ENCODE measurements around the gene BAIAP3. TPM values are rescaled to one million over a fixed set of nuclear protein-coding genes. Genes with fewer than 3 reads are reported as not detected.

Gene BAIAP3
- total RNA-seq, 1 experiment from 2014 or later = 6.8 TPM

DNA sequence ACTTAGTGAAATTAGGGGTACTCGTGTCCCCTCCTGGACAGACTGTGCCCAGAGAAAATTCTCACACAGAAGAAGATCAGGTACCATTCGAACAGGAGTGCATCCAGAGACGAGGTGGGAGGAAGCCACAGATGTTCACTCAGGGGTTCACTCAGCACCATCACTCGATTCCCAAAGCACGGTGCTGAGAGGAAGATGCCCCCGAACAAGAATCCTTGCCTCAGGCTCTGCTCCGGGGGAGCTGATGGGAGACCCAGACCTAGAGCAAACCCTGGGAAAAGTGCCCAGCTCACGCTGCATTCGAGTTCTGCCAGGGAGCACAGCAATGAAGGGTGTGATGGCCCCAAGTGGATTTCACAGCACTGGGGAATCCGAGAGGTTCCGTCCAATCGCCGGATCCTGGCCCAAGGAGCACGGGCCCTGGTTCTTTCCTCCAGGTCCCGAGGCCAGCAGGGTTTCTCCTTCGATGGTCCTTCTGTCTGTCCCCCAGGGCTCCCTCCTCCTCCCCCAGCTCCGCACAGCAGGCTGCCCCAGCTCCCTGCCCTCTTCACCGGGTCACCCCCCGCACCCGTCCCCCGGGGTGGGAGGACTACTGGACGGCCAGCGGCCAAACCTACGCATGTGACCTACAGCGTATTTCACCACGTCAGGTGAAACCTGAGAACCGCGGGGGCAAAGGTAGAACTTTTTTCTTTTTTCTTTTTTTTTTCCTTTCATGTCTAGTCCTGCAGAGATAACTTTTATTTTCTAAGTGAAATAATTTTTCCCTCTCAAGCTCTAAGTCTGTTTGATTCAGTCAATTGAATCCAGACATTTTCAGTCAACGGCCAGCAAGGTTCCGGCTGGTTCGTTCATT lies 34.2 kb upstream of the BAIAP3 start:
- Histone ChIP-seq H3K79me1 (ENCODE audit: insufficient read depth, low read depth, low read length, poor library complexity, severe bottlenecking) (no peaks in the 10 kb centered on the region), H2BK5ac (ENCODE audit: insufficient read length, low read length) (no peak overlapping the region), H3K23ac (ENCODE audit: insufficient read length, low read depth, low read length) (no peak overlapping the region), H4K5ac (ENCODE audit: insufficient read length, low read depth, low read length) (no peak overlapping the region), H4K91ac (ENCODE audit: insufficient read length, low read depth, low read length) (no peak overlapping the region), H3K4me2 (ENCODE audit: insufficient read depth, insufficient read length, low read length) (no peak overlapping the region), H3K79me2 (ENCODE audit: insufficient read depth, low read length) (no peaks in the 10 kb centered on the region), H2BK120ac (ENCODE audit: low read depth, low read length, poor library complexity, severe bottlenecking) (no peak overlapping the region), H2BK20ac (ENCODE audit: low read depth, low read length, poor library complexity, severe bottlenecking) (no peak overlapping the region), H4K8ac (replicated peaks; ENCODE audit: insufficient read length, low read depth, low read length) (no peak overlapping the region), H3K27me3 (ENCODE audit: insufficient read depth, low read length) (no peaks in the 10 kb centered on the region), H3K23me2 (ENCODE audit: insufficient read length, low read depth, low read length, poor library complexity, severe bottlenecking) (no peaks in the 10 kb centered on the region), H3K9me3 (ENCODE audit: control insufficient read depth, low read depth, low read length) (no peaks in the 10 kb centered on the region), H2BK12ac (ENCODE audit: insufficient read length, low read depth, low read length) (no peak overlapping the region), H3K4me1 (ENCODE audit: insufficient read depth, low read length) (peaks cover 2% of the 10 kb centered on the region; the same call in 1 of the 2 replicates), H3K18ac (ENCODE audit: insufficient read length, low read depth, low read length) (no peak overlapping the region), H3K27ac (ENCODE audit: insufficient read length, low read depth, low read length) (no peak overlapping the region), H3K9ac (ENCODE audit: extremely low read depth, insufficient read length, low read length) (no peak overlapping the region), H3K56ac (ENCODE audit: insufficient read length, low read depth, low read length) (no peak overlapping the region), H2AK5ac (ENCODE audit: insufficient read length, low read length) (no peak overlapping the region), H3K14ac (ENCODE audit: insufficient read depth, low read length) (no peak overlapping the region), H4K20me1 (ENCODE audit: control insufficient read depth, insufficient read depth, insufficient read length) (no peaks in the 10 kb centered on the region), H2BK15ac (ENCODE audit: low read depth, low read length) (no peak overlapping the region), H3T11ph (ENCODE audit: low read length) (no peak overlapping the region), H2AFZ (ENCODE audit: low read length) (no peak overlapping the region), H3K4ac (ENCODE audit: low read depth, low read length) (no peak overlapping the region)
- Mint-ChIP-seq H3K9me3 (peaks cover 0 to 4% of the 10 kb centered on the region in 2 experiments; a peak in 1 of 5 replicates), H3K36me3 (ENCODE audit: insufficient read depth in 1 of 3, low read depth in 3 of 3) (no peaks in the 10 kb centered on the region; a peak in 2 of 7 replicates), H3K4me1 (peaks cover 24 to 39% of the 10 kb centered on the region in 2 experiments), H3K27ac (no peak overlapping the region), H3K4me3 (no peak overlapping the region), H3K27me3 (ENCODE audit: low read depth) (peaks cover 32% of the 10 kb centered on the region)
- DNase-seq = no peak
- WGBS (ENCODE audit: extremely low coverage, insufficient read length, low lambda C conversion rate) = no CpG with 5 or more reads among the region's 31 CpGs
- no peak for TF ChIP-seq CTCF (conservative IDR thresholded peaks at IDR 0.05)

Data from H9 (cell line).